Measurements from ENCODE around the gene GOPC. TPM values are rescaled to one million over a fixed set of nuclear protein-coding genes. Genes with fewer than 3 reads are reported as not detected.

Gene GOPC
- total RNA-seq, 1 experiment from 2014 or later: 18.7 TPM

DNA sequence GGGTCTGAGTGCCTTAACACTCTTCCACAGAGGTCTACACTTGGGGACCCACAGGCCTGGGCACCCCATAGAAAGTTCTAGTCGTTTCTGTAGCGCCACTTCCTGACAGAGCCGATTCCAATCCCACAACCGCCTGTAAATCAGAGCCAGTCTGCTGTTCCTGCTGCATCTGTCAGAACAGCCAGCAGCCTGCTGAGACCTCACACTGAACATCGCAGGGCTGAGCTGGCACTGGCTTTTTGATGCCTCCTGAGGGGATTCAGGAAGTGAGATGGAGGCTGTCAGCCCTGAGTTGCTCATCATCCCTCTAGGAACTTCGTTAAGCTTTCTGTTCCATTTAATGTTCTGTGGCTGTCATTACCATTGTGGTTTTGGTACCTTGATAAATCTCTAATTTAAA lies 71.0 kb downstream of the GOPC start:
- Mint-ChIP-seq H3K9me3 (no peaks in the 10 kb centered on the region), H3K36me3 (no peaks in the 10 kb centered on the region), H3K4me3 (no peak overlapping the region), H3K27ac (no peak overlapping the region), H3K4me1 (peaks cover 3% of the 10 kb centered on the region; the same call in 1 of the 2 replicates), H3K27me3 (ENCODE audit: low read depth) (no peaks in the 10 kb centered on the region)
- TF ChIP-seq HMGA2 (CRISPR knock-in tag; IDR thresholded peaks at IDR 0.05) (no peak), TCF7 (CRISPR knock-in tag; IDR thresholded peaks at IDR 0.05; ENCODE audit: low read depth) (no peak), IRF1 (CRISPR knock-in tag; IDR thresholded peaks at IDR 0.05) (no peak), RELA (CRISPR knock-in tag; IDR thresholded peaks at IDR 0.05; ENCODE audit: borderline replicate concordance) (no peak)
- TF ChIP-seq, protein P1, sequence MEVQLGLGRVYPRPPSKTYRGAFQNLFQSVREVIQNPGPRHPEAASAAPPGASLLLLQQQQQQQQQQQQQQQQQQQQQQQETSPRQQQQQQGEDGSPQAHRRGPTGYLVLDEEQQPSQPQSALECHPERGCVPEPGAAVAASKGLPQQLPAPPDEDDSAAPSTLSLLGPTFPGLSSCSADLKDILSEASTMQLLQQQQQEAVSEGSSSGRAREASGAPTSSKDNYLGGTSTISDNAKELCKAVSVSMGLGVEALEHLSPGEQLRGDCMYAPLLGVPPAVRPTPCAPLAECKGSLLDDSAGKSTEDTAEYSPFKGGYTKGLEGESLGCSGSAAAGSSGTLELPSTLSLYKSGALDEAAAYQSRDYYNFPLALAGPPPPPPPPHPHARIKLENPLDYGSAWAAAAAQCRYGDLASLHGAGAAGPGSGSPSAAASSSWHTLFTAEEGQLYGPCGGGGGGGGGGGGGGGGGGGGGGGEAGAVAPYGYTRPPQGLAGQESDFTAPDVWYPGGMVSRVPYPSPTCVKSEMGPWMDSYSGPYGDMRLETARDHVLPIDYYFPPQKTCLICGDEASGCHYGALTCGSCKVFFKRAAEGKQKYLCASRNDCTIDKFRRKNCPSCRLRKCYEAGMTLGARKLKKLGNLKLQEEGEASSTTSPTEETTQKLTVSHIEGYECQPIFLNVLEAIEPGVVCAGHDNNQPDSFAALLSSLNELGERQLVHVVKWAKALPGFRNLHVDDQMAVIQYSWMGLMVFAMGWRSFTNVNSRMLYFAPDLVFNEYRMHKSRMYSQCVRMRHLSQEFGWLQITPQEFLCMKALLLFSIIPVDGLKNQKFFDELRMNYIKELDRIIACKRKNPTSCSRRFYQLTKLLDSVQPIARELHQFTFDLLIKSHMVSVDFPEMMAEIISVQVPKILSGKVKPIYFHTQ (CRISPR knock-in tag; IDR thresholded peaks at IDR 0.05): no peak
- TF ChIP-seq, protein P2, sequence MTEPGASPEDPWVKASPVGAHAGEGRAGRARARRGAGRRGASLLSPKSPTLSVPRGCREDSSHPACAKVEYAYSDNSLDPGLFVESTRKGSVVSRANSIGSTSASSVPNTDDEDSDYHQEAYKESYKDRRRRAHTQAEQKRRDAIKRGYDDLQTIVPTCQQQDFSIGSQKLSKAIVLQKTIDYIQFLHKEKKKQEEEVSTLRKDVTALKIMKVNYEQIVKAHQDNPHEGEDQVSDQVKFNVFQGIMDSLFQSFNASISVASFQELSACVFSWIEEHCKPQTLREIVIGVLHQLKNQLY (CRISPR knock-in tag; IDR thresholded peaks at IDR 0.05): no peak
- TF ChIP-seq, protein P3, sequence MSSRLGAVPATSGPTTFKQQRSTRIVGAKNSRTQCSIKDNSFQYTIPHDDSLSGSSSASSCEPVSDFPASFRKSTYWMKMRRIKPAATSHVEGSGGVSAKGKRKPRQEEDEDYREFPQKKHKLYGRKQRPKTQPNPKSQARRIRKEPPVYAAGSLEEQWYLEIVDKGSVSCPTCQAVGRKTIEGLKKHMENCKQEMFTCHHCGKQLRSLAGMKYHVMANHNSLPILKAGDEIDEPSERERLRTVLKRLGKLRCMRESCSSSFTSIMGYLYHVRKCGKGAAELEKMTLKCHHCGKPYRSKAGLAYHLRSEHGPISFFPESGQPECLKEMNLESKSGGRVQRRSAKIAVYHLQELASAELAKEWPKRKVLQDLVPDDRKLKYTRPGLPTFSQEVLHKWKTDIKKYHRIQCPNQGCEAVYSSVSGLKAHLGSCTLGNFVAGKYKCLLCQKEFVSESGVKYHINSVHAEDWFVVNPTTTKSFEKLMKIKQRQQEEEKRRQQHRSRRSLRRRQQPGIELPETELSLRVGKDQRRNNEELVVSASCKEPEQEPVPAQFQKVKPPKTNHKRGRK (CRISPR knock-in tag; IDR thresholded peaks at IDR 0.05; ENCODE audit: borderline replicate concordance): no peak
- TF ChIP-seq, protein P4, sequence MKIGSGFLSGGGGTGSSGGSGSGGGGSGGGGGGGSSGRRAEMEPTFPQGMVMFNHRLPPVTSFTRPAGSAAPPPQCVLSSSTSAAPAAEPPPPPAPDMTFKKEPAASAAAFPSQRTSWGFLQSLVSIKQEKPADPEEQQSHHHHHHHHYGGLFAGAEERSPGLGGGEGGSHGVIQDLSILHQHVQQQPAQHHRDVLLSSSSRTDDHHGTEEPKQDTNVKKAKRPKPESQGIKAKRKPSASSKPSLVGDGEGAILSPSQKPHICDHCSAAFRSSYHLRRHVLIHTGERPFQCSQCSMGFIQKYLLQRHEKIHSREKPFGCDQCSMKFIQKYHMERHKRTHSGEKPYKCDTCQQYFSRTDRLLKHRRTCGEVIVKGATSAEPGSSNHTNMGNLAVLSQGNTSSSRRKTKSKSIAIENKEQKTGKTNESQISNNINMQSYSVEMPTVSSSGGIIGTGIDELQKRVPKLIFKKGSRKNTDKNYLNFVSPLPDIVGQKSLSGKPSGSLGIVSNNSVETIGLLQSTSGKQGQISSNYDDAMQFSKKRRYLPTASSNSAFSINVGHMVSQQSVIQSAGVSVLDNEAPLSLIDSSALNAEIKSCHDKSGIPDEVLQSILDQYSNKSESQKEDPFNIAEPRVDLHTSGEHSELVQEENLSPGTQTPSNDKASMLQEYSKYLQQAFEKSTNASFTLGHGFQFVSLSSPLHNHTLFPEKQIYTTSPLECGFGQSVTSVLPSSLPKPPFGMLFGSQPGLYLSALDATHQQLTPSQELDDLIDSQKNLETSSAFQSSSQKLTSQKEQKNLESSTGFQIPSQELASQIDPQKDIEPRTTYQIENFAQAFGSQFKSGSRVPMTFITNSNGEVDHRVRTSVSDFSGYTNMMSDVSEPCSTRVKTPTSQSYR (CRISPR knock-in tag; IDR thresholded peaks at IDR 0.05): no peak
- TF ChIP-seq, protein P5, sequence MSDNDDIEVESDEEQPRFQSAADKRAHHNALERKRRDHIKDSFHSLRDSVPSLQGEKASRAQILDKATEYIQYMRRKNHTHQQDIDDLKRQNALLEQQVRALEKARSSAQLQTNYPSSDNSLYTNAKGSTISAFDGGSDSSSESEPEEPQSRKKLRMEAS (CRISPR knock-in tag; IDR thresholded peaks at IDR 0.05): no peak
- TF ChIP-seq, protein P6, sequence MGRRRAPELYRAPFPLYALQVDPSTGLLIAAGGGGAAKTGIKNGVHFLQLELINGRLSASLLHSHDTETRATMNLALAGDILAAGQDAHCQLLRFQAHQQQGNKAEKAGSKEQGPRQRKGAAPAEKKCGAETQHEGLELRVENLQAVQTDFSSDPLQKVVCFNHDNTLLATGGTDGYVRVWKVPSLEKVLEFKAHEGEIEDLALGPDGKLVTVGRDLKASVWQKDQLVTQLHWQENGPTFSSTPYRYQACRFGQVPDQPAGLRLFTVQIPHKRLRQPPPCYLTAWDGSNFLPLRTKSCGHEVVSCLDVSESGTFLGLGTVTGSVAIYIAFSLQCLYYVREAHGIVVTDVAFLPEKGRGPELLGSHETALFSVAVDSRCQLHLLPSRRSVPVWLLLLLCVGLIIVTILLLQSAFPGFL (CRISPR knock-in tag; IDR thresholded peaks at IDR 0.05; ENCODE audit: borderline replicate concordance): no peak
- CTCF ChIA-PET: interaction anchor here (1.5 kb wide), 1 partner anchor 14 kb away, joined by 3 read pairs; no protein-coding TSS in a partner anchor
- ATAC-seq (peak; percentile 36; the same call in 1 of the 2 replicates), DNase-seq (ENCODE audit: low spot score) (no peak)
- POLR2A ChIA-PET: interaction anchor here (0.6 kb wide), 1 partner anchor 55 kb away, joined by 4 read pairs; no protein-coding TSS in a partner anchor

DNA sequence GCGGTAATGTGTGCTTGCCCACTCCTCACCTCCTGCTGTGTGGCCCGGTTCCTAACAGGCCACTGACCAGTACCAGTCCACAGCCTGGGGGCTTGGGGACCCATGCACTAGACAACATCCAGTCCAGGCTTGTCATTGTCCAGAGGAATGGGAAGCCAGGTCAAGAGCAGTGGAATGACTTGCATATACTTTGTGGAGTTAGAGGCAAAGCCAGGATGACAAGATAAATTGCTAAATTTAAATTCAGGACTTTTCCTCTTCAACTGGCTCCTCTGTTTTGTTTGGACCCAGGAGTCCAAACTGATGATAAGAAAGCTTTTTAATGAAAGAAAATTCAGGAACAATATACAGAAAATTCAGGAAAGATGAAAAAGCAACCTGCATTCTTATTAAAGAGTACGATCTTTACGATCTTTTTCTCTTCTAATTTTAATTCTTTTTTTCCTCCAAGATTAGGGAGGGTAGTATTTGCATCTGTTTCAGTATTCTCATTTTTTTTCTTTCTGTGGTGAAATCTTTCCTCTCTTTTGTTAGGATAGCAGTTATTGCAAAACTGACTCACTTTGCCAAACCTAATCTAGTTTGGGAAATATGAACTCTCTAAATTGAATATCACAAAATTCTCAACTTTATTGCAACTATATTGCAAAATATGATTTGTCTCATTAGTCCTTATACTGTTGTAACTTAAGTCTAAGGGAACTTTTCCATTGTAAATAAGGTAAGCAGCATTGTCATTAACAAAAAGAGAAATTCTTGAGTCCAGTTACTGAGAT lies 71.7 kb downstream of the GOPC start:
- Mint-ChIP-seq H3K36me3 (no peaks in the 10 kb centered on the region), H3K27me3 (ENCODE audit: low read depth) (no peaks in the 10 kb centered on the region), H3K9me3 (no peaks in the 10 kb centered on the region), H3K4me3 (no peak overlapping the region), H3K27ac (no peak overlapping the region), H3K4me1 (peaks cover 5% of the 10 kb centered on the region)
- no peak for DNase-seq (ENCODE audit: low spot score)
- ChIA-PET POLR2A (no interaction called here), CTCF (interaction anchor here (1.5 kb wide), 1 partner anchor 15 kb away, joined by 3 read pairs; no protein-coding TSS in a partner anchor)
- no peak for ATAC-seq
- TF ChIP-seq SOX15 (CRISPR knock-in tag; IDR thresholded peaks at IDR 0.05) (no peak), CDX4 (CRISPR knock-in tag; IDR thresholded peaks at IDR 0.05; ENCODE audit: borderline replicate concordance) (no peak), ZBTB21 (CRISPR knock-in tag; IDR thresholded peaks at IDR 0.05; ENCODE audit: borderline replicate concordance) (no peak), CBFB (CRISPR knock-in tag; IDR thresholded peaks at IDR 0.05; ENCODE audit: low read depth) (no peak), ZNF317 (CRISPR knock-in tag; IDR thresholded peaks at IDR 0.05; ENCODE audit: borderline replicate concordance, low read depth) (no peak), ZNF138 (CRISPR knock-in tag; conservative IDR thresholded peaks at IDR 0.05) (no peak), RELA (CRISPR knock-in tag; IDR thresholded peaks at IDR 0.05; ENCODE audit: borderline replicate concordance) (no peak), ATF6 (CRISPR knock-in tag; IDR thresholded peaks at IDR 0.05) (no peak)
